NCI-H748 (cell line): ENCODE results near the gene RER1.
A peak's percentile ranks its signal among the peaks of the same experiment; 100 is the strongest.

Source experiments
- DNase-seq: peaks from one replicate; lab custom pipeline; 2025; ENCODE audit not compliant: unreplicated experiment; lab: John Stamatoyannopoulos, UW

RER1 gene

DNA sequence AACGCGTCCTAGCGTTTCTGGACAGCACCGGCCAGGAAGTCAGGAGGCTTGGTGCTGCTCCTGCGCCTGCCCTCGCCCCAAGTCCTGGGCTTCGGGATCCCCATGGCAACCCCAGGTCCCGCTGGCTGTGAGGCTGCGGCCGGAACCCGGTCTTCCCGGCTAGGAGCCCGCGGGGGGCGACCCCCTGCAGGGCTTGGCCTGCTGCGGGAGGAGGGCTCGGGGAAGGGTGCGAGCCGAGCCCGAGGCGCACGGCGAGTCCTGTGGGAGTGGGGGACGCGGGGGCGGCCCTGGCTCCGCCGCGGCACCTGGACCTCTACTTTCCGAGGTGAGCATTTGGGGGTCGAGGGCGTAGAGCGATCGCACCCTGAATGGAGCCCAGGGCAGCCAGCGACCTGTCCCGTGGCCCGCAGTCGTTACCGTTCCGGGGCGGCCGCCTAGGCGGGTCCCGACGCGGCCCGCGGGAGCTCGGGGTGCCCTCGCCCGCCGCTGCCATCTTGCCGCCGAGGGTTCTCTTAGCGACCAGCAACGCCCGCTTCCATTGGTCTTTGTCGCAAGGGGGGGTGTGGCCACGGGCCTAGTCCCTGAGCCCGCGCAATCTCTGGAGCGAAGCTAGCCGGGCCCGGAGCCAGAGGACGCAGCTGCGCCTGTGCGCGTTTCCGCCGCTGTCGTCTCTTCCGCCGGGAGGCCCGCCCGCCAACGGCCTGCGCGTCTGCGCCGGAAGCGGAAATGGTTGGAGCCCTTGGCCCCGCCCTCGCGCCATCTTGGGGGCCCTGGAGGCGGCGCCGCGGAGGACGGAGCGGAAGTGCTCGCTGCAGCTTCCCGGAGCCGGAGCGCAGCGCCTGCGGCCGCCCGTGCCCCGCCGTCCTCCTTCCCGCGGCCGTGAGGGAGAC, at the start of gene RER1, which contains the start of gene MORN1:
Gene RER1, plus strand, starts transcription at position 801 of the 890 bp plus-strand sequence. CDS start 3,950 bp downstream, outside the sequence.
Gene MORN1, minus strand, starts transcription at position 514 of the 890 bp plus-strand sequence. Its CDS starts 21 bp downstream, at position 493.
- DNase-seq, result peak; percentile 97

DNA sequence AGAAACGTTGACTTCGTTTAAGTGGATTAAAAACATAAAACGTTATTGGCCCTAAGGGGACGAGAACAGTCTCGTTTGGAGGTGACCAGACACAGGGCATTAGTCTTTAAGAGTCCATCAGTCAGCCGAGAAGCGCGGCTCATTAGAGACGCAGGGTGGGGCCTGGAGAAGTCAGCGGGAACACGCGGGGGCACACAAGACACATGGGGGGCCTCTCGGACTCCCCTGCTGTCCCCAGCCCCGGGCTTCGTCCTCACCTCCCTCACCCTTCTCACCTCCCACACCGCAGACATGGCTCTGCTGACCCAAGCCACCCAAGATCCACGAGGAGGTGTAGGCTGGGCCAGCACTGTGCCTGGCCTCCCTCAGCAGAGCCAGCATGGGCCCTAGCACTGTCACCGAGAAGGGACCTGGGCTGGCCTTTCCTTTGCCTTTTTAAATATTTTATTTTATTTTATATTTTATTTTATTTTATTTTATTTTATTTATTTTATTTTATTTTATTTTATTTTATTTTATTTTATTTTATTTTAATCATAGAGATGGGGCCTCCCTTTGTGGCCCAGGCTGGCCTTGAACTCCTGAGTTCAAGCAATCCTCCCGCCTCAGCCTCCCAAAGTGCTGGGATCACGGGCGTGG, 49.1 kb upstream of the RER1 start:
- DNase-seq, result no peak

- no peak for DNase-seq
These were observed 48.4 kb upstream of the RER1 start for GRCh38 chr1:2343023-2343935.

DNA sequence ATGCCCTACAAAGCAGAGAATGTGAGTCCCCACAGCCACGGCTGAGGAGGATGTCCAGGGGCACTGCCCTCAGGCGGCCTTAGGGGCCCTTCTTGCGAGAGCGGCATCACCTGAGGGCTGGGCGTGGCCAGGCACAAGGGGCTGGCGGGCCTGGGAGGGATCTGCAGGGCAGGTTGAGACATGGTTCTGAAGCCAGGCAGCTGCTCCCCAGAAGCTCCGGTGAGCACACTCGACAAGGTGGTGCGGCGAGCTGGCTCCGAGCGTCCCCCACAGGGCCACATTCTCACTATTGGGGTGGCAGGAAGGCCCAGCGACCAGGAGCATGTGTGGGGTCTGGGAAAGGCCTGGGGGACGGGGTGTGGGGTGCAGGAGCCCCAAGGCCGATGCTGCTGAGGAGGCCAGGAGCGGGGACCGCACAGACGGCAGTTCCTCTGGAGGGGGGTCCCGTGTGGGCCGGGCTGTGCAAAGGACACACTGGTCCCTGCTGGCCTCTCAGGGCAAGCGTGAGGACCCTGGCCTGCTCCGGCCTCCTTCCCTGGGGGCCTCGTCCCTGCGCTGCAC, 47.4 kb upstream of the RER1 start:
- no peak for DNase-seq

DNA sequence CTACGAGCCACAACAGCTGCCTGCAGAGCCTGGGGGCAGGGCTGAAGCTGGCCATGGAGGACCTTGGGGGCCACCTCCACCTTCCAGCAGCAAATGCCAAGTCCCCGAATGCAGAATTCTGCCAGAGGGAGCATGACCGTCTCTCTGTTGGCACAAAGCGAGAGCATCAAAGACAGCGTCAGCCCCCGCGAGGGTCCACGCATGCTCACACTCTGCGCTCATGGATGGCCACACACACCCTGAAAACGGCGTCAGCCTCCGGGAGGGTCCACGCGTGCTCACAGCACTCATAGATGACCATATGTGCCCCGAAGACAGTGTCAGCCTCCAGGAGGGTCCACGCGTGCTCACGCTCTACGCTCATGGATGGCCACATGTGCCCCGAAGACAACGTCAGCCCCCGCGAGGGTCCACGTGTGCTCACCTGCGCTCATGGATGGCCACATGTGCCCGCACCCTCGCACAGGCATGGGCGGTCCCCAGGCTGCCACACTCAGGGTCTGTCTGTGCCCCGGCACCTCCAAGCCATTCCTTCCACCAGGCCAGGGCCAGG, 46.8 kb upstream of the RER1 start:
- no peak for DNase-seq

GRCh38 chr1:2345297-2346075, 46.2 kb upstream of the RER1 start:
- DNase-seq, result no peak

DNA sequence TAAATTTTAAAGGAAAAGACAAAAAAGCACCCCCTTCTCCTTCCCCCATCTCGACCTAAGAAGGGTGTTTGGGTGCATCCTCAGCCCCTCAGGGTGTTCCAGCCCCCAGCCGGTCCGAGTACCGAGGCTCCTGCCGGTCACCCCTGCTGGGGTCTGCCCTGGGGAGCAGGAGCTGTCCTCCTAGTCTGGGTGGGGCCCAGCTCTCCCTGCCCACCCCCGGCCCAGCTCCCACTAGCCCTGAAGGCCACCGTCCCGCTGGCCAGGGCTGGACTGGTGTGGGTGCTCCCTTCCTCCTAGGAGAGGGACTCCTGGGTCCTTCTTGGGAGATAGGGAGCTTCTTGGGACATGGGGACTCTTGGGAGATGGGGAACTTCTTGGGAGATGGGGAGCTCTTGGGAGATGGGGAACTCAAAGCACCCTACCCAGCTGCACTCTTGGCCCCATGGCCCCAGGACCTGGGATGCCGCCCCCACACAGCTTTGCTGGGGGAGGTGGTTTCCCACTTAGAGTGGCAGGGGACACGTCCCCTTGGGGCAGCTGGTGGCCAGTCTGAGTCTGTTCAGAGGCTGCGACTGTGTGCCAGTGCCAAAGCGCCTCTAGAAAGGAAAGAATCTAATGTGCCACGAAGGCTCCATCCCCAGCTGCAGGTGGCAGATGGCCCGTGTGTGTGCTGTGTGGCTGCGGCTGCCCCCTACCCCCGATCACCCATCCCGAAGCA, 44.8 kb upstream of the RER1 start:
- no peak for DNase-seq

- DNase-seq, result no peak
These were observed 44.2 kb upstream of the RER1 start for GRCh38 chr1:2347409-2347785.

DNA sequence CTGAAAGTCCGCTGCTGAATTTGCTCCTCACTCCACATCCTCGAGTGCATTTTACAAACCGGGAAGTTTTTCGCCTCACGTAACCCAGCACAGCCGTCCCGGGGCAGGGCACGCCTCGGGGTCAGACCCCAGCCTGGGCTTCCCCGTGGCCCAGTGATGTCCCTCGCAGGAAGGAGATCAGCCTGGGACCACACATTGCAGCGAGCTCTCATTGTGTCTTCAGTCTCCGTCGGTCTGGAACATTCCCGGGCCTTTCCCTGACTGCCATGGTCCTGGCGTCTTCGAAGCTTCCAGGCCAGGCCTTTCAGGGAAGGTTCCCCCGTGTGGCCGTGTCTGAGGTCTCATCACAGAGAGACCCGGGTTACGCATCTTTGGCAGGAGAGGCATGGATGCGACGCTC, 43.7 kb upstream of the RER1 start:
- no peak for DNase-seq

DNA sequence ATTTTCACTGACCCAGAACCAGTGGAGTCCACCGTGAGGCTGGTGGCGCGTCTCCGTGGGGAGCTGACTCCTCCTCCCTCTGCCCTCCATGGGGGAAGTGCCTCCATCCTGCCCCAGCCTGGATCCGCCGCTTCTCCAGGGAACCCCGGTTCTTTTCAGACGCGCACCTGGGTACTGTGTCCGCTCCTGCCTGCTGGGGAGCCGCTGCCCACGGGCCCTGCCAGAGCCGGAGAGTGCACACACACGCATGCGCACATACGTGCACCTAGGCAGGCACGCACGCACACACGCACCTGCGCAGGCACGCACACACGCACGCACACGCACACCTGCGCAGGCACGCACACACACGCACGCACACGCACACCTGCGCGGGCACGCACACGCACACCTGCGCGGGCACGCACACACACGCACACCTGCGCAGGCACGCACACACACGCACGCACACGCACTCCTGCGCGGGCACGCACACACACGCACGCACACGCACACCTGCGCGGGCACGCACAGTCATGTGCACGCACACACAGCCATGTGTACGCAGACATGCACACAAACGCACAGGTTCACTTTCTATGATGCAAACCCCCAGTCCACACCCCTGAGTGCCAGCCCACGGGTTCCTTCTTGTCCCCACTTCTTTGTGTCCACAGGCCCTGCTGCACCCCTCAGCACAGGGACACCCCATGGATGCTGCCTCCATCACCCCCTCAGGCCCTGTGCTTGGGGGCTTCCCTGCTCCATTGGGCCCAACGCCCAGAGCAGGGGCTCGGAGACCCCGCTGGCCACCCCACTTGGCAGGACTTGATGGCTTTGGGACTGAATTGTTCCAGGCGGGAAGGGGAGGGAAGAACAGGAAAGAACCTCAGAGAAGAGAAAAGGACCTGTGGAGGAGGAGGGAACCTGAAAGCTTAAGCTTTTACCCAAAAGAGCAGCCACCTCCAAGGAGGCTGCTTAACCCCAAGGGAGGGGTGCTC, 43.0 kb upstream of the RER1 start:
- DNase-seq, result no peak

GRCh38 chr1:2349806-2350205, 41.8 kb upstream of the RER1 start:
- no peak for DNase-seq

DNA sequence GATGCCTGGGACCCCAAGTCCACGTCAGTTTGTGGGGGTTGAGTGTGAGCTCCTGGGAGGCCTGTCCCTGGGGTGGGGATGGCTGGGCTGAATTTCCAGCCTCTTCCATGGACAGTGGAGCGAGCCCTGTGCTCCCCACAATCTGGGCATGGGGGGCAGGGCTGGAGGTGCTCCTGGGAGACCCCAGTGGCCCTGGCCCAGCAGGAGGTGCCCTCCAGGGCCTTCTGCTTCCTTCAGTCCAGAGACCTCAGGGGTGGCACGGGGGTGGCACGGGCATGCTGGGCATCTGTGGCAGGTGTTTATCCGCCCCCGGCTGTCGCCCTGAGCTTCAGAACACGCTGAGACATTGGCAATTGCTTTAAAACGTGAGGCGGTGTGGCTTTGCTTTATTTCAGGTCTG, 41.1 kb upstream of the RER1 start:
- no peak for DNase-seq

GRCh38 chr1:2350911-2351655, 40.6 kb upstream of the RER1 start:
- no peak for DNase-seq

GRCh38 chr1:2351723-2352122, 39.9 kb upstream of the RER1 start:
- no peak for DNase-seq

DNA sequence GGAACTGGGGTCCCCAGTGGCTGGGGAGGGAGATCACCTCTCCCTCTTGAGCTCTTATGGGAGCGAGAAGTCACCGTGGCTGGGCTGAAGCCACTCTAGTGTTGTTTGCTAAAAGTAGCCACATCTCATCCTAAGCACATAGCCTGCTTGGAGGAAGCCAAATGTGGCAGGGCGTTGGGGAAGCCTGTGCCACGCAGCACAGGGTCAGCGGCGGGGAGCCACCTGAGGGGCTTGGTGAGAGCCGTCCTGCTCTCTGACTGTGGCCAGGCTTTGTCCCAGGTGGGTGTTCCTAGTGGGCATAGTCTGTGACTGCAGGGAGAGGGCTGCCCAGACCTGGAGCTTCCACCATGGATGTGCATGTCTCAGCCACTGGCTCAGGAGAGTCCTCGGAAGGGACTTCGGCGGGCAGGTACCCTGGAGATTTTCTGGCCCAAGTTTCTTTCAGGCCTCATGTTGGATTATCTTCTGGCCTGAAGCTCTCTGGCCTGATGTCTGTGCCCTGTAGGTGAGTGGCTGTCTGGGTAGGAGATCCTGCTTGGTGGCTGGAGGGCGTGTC, 39.2 kb upstream of the RER1 start:
- DNase-seq, result no peak

DNA sequence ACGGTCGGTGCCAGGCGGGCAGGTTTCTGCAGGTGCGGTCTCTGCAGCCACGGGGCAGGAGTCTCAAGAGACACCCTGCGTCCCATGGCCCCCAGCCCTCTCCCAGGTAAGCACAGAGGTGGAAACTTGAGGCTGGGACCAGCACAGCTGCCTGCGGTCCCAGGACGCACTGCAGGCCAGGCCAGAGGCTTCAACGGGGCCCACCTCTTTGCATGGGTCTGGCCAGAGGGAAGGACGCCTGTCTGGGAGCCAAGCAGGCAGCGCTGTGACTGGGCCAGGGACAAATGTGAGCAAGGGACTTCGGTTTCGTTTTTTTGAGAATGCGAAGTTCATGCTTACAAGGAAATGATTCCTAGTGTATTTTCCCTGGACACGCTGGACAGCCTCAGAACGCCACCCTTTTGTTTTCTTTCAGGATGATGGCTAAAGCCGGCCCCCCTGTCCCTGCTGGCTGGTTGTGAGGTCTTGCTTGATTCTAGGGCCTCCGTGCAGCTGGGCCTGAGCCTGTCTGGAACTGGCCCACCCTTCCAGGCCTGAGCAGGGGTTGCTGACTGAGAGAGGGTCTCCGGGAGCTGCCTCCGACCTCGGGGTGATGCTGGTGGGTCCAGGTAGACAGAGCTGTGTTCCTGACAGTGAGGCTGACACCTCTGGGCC, 38.6 kb upstream of the RER1 start:
- DNase-seq, result no peak
